ENCODE measurements around the gene FICD. TPM values are rescaled to one million over a fixed set of nuclear protein-coding genes. Genes with fewer than 3 reads are reported as not detected.

FICD gene
- total RNA-seq, 1 donor from 2014 or later = 3.6 TPM

GRCh38 chr12:108567406-108568337, 52.6 kb downstream of the FICD start:
- H3K27ac Mint-ChIP-seq = no peak overlapping the region
- H3K36me3 Mint-ChIP-seq (ENCODE audit: insufficient read depth) = peaks cover 12% of the 10 kb centered on the region
- TF ChIP-seq CTCF (IDR thresholded peaks at IDR 0.05; ENCODE audit: unreplicated experiment) = no peak
- H3K4me3 Mint-ChIP-seq (ENCODE audit: low read depth) = no peak overlapping the region
- H3K9me3 Mint-ChIP-seq (ENCODE audit: low read depth) = no peaks in the 10 kb centered on the region
- peaks cover 1% of the 10 kb centered on the region for H3K27me3 Mint-ChIP-seq
- peaks cover 5% of the 10 kb centered on the region for H3K4me1 Mint-ChIP-seq (ENCODE audit: low read depth)
- no peak for DNase-seq (ENCODE audit: low spot score, unreplicated experiment)

GRCh38 chr12:108568338-108569154, 53.5 kb downstream of the FICD start:
- peaks cover 12% of the 10 kb centered on the region for H3K36me3 Mint-ChIP-seq (ENCODE audit: insufficient read depth)
- TF ChIP-seq CTCF (IDR thresholded peaks at IDR 0.05; ENCODE audit: unreplicated experiment) = no peak
- peaks cover 3% of the 10 kb centered on the region for H3K27me3 Mint-ChIP-seq
- H3K4me3 Mint-ChIP-seq (ENCODE audit: low read depth) = no peak overlapping the region
- H3K27ac Mint-ChIP-seq = no peak overlapping the region
- DNase-seq (ENCODE audit: low spot score, unreplicated experiment) = no peak
- no peaks in the 10 kb centered on the region for H3K9me3 Mint-ChIP-seq (ENCODE audit: low read depth)
- peaks cover under 1% of the 10 kb centered on the region for H3K4me1 Mint-ChIP-seq (ENCODE audit: low read depth)

Other genes with a start within 250 kb of the FICD start
- not detected in 2 replicates for gene CMKLR1, start 176.0 kb upstream of the FICD start, total RNA-seq
- 74.5 and 87.6 TPM in 2 replicates for gene SART3, start 45.9 kb downstream of the FICD start, total RNA-seq
- gene ISCU, start 47.3 kb downstream of the FICD start, total RNA-seq = 57.4 and 69.7 TPM in 2 replicates
- 0.24 TPM in 1 of 2 replicates, not detected in the other for gene TMEM119, start 82.8 kb downstream of the FICD start, total RNA-seq
- not detected in 2 replicates for gene SELPLG, start 118.6 kb downstream of the FICD start, total RNA-seq
- 68.3 and 85.5 TPM in 2 replicates for gene CORO1C, start 216.2 kb downstream of the FICD start, total RNA-seq

Data from progenitor cell of endocrine pancreas (in vitro differentiated cells).